A549 (cell line): ENCODE measurements around the gene TCERG1. TPM values are rescaled to one million over a fixed set of nuclear protein-coding genes. Genes with fewer than 3 reads are reported as not detected.

ENCODE experiments used
- ATAC-seq, 2 experiments: fragments of 200-7000 bp in 1 of 2; fragments of >200 bp in 1 of 2; cut with Nextera tagmentation in 1 of 2; cut with Tn5 transposase in 1 of 2; 3 replicates each; pipeline versions ENCODE4 v1.8.0 to v1.9.1; 2018 to 2020; ENCODE audit warnings: mild to moderate bottlenecking in 1 of 2, moderate library complexity in 1 of 2
- CTCF ChIA-PET: fragments of 300-600 bp; sonication (Branson Sonifier 250); formaldehyde crosslinking; extraction: SDS; loops from one replicate; lab custom pipeline; 2021; ENCODE audit warnings: antibody characterized with exemption, inconsistent platforms; lab: Yijun Ruan, JAX
- POLR2A ChIA-PET: fragments of 350-600 bp; formaldehyde crosslinking; extraction: SDS; loops from one replicate; lab custom pipeline; 2021; ENCODE audit warnings: antibody characterized with exemption, inconsistent platforms; lab: Yijun Ruan, JAX
- DNase-seq, 2 experiments: peaks; one replicate each; pipeline versions ENCODE4 v3.0.0 to v3.0.0-alpha.2; 2011 to 2016; ENCODE audit warnings: low read depth in 1 of 2, low spot score in 1 of 2
- FAIRE-seq: peaks from 2 replicates; lab custom pipeline; 2011; peaks lifted over from hg19 to GRCh38; lab: Jason Lieb, UNC
- H3K27ac ChIP-seq, 2 experiments: fragments of >200 bp; sonication (Bioruptor Twin); formaldehyde crosslinking; 3 replicates each; pipeline ENCODE4 v1.5.1; 2016 to 2017
- H3K4me1 ChIP-seq: fragments of >200 bp; sonication (Bioruptor Twin); formaldehyde crosslinking; 3 replicates; pipeline ENCODE4 v1.6.1; 2016
- H3K4me2 ChIP-seq: fragments of >200 bp; sonication (Bioruptor Twin); formaldehyde crosslinking; 3 replicates; pipeline ENCODE4 v1.6.1; 2016
- H3K4me3 ChIP-seq: fragments of >200 bp; sonication (Bioruptor Twin); formaldehyde crosslinking; 3 replicates; pipeline ENCODE4 v1.5.1; 2016
- H3K9me3 ChIP-seq: fragments of >200 bp; sonication (Bioruptor Twin); formaldehyde crosslinking; 3 replicates; pipeline ENCODE4 v1.6.1; 2016
- BHLHE40 ChIP-seq: IDR thresholded peaks from 2 replicates; pipeline ENCODE4 v1.6.1; 2012; ENCODE audit warnings: low read depth, low read length, inconsistent platforms
- CBX8 ChIP-seq: fragments of 200-600 bp; sonication (generic); IDR thresholded peaks from 2 replicates; pipeline ENCODE4 v1.6.1; 2016
- ESRRA ChIP-seq: fragments of 150-350 bp; IDR thresholded peaks from 2 replicates; pipeline ENCODE4 v1.6.1; 2014; ENCODE audit warnings: mild to moderate bottlenecking, low read length, borderline replicate concordance
- FOSL2 ChIP-seq, 2 experiments: fragments of 450-650 bp in 1 of 2; fragments of >200 bp in 1 of 2; sonication (Bioruptor Twin) in 1 of 2; formaldehyde crosslinking; IDR thresholded peaks; 2 replicates each; pipeline versions ENCODE4 v1.5.0 to v1.6.1; 2016 to 2020; ENCODE audit warnings: mild to moderate bottlenecking in 1 of 2, moderate library complexity in 1 of 2
- HEYL ChIP-seq: fragments of 250-450 bp; sonication (Bioruptor Pico); IDR thresholded peaks from 2 replicates; pipeline ENCODE4 v1.8.0; 2021; ENCODE audit warnings: mild to moderate bottlenecking, moderate library complexity
- JUN ChIP-seq, 2 experiments: fragments of >200 bp; sonication (Bioruptor Twin); formaldehyde crosslinking; IDR thresholded peaks; 2 replicates in 1 of 2; 3 replicates in 1 of 2; pipeline ENCODE4 v1.6.1; 2016 to 2017
- KDM1A ChIP-seq: fragments of 200-600 bp; sonication (generic); IDR thresholded peaks from 2 replicates; pipeline ENCODE4 v1.6.1; 2016; ENCODE audit warnings: low read depth, mild to moderate bottlenecking
- MAFK ChIP-seq: fragments of 450-650 bp; IDR thresholded peaks from 2 replicates; pipeline ENCODE4 v1.6.1; 2014; ENCODE audit not compliant: partially characterized antibody
- NFE2L2 ChIP-seq: fragments of 150-350 bp; conservative IDR thresholded peaks from 2 replicates; pipeline ENCODE4 v1.6.1; 2014; ENCODE audit warnings: low read length
- NPAS2 ChIP-seq: fragments of 250-450 bp; sonication (Bioruptor Pico); IDR thresholded peaks from 2 replicates; pipeline ENCODE4 v1.8.0; 2022; ENCODE audit warnings: mild to moderate bottlenecking, moderate library complexity, borderline replicate concordance
- NR3C1 ChIP-seq: fragments of >200 bp; sonication (Bioruptor Twin); formaldehyde crosslinking; IDR thresholded peaks from 3 replicates; pipeline ENCODE4 v1.6.1; 2017
- PBX3 ChIP-seq: IDR thresholded peaks from 2 replicates; pipeline ENCODE4 v1.6.1; 2012
- POLR2AphosphoS2 ChIP-seq: conservative IDR thresholded peaks from 2 replicates; pipeline ENCODE4 v1.6.1; 2012; ENCODE audit warnings: low read length, improper control_type of control experiment, inconsistent platforms
- RAD21 ChIP-seq, 2 experiments: fragments of >200 bp in 1 of 2; sonication (Bioruptor Twin) in 1 of 2; formaldehyde crosslinking in 1 of 2; IDR thresholded peaks in 1 of 2; conservative IDR thresholded peaks in 1 of 2; 2 replicates in 1 of 2; 3 replicates in 1 of 2; pipeline ENCODE4 v1.6.1; 2012 to 2018; ENCODE audit warnings: inconsistent platforms in 1 of 2
- RNF2 ChIP-seq: fragments of 200-600 bp; sonication (generic); IDR thresholded peaks from 2 replicates; pipeline ENCODE4 v1.6.1; 2016; ENCODE audit warnings: low read depth, mild to moderate bottlenecking, antibody characterized with exemption, moderate library complexity, borderline replicate concordance
- SREBF2 ChIP-seq: fragments of 450-650 bp; IDR thresholded peaks from 2 replicates; pipeline ENCODE4 v1.6.1; 2014; ENCODE audit warnings: mild to moderate bottlenecking, moderate library complexity
- ZC3H11A ChIP-seq: fragments of 450-650 bp; IDR thresholded peaks from 2 replicates; pipeline ENCODE4 v1.6.1; 2014; ENCODE audit warnings: antibody characterized with exemption, mild to moderate bottlenecking
- ZNF302 ChIP-seq: fragments of 250-450 bp; sonication (Bioruptor Pico); IDR thresholded peaks from 2 replicates; pipeline ENCODE4 v1.9.0; 2021; ENCODE audit warnings: inconsistent platforms, mild to moderate bottlenecking, moderate library complexity
- ZSCAN20 ChIP-seq: fragments of 250-450 bp; sonication (Bioruptor Pico); IDR thresholded peaks from 2 replicates; pipeline ENCODE4 v1.8.0; 2022; ENCODE audit warnings: mild to moderate bottlenecking, moderate library complexity
- WGBS: methylation state at CpG from one replicate; pipeline ENCODE4 v1.1.6; 2017; ENCODE audit errors: missing lambda C conversion rate; 5-methylcytosine and 5-hydroxymethylcytosine counted together
- polyA plus RNA-seq, 4 experiments: library from polyadenylated mRNA; depleted of rRNA in 3 of 4; stranded (reverse); fragments of >200 nt; fragmentation: RNase III in 1 of 4; extraction: RNeasy Plus Mini Kit Qiagen cat#74134 plus additional on column Dnase treatment in 1 of 4; gene quantifications; 2 replicates in 3 of 4; 3 replicates in 1 of 4; pipeline ENCODE4 v1.2.3, GENCODE V29; 2011 to 2017
- TF ChIP-seq, protein P1 (sequence below): IDR thresholded peaks from 2 replicates; pipeline ENCODE4 v1.6.1; 2012
- TF ChIP-seq, protein P2 (sequence below): fragments of >200 bp; sonication (Bioruptor Twin); formaldehyde crosslinking; IDR thresholded peaks from 2 replicates; pipeline ENCODE4 v1.6.1; 2016
- TF ChIP-seq, protein P3 (sequence below): fragments of 150-350 bp; IDR thresholded peaks from 2 replicates; pipeline ENCODE4 v1.6.1; 2014; ENCODE audit warnings: low read depth, mild to moderate bottlenecking, low read length
- TF ChIP-seq, protein P4 (sequence below): fragments of 200-600 bp; sonication (generic); IDR thresholded peaks from 2 replicates; pipeline ENCODE4 v1.6.1; 2016; ENCODE audit warnings: antibody characterized with exemption, mild to moderate bottlenecking, moderate library complexity

Gene TCERG1
- polyA plus RNA-seq, 2 of the 4 experiments (the other 2 are of a cell fraction): 49.1 to 73.8 TPM

DNA sequence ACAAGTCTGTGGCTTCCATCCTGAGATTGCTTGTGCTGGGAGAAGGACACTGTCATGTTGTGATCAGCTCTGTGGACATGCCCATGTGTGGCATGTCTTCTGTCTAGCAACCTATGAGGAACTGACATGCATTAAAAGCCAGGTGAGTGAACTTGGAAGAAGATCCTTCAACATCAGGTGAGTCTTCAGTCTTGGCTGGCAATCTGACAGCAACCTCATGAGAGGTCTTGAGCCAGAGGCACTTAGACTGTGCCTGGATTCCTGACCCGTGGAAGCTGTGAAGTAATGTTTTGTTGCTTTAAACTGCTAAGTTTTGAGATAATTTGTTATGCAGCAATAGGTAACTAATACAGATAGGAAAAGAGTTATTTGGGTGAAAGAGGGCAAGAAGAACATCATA is 6.8 kb upstream of the TCERG1 start:
- Histone ChIP-seq H3K9me3 (no peaks in the 10 kb centered on the region), H3K27ac (no peak overlapping the region), H3K4me2 (no peak overlapping the region), H3K4me1 (0 out of 3 replicates have a peak, but pooled peaks cover 7% of the 10 kb centered on the region), H3K4me3 (no peak overlapping the region)
- CTCF ChIA-PET: interaction anchor here (1.5 kb wide), 1 partner anchor 12 kb away, joined by 3 read pairs; no protein-coding TSS in a partner anchor
- DNase-seq: no peak
- POLR2A ChIA-PET: no interaction called here
- no peak for FAIRE-seq
- no peak for TF ChIP-seq BHLHE40
- TF ChIP-seq ZC3H11A: no peak
- TF ChIP-seq, protein P1, sequence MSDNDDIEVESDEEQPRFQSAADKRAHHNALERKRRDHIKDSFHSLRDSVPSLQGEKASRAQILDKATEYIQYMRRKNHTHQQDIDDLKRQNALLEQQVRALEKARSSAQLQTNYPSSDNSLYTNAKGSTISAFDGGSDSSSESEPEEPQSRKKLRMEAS: no peak
- no peak for TF ChIP-seq CBX8
- TF ChIP-seq ZSCAN20 (CRISPR knock-in tag): no peak
- no peak for TF ChIP-seq JUN (IDR thresholded peaks at IDR 0.05)
- no peak for TF ChIP-seq HEYL (CRISPR knock-in tag)
- WGBS: 15% methylated on average over 1 of the region's 1 CpG
- no peak; a peak in 1 of 6 replicates for ATAC-seq

- H3K27ac ChIP-seq: no peak overlapping the region
- DNase-seq (no peak), FAIRE-seq (no peak), ATAC-seq (peak; percentile 44 to 56; a peak in 4 of 6 replicates)
- H3K4me2 ChIP-seq: no peak overlapping the region; the same call in 2 of the 3 replicates
- H3K9me3 ChIP-seq: no peaks in the 10 kb centered on the region
- ChIA-PET POLR2A (no interaction called here), CTCF (interaction anchor here (0.7 to 1.5 kb wide), 2 partner anchors 13 to 615 kb away, joined by 3 read pairs; no protein-coding TSS in a partner anchor)
- H3K4me3 ChIP-seq: no peak overlapping the region
- TF ChIP-seq NFE2L2: no peak
- TF ChIP-seq ZC3H11A: no peak
- TF ChIP-seq KDM1A: no peak
- TF ChIP-seq NR3C1: no peak
- no peak for TF ChIP-seq RNF2
- TF ChIP-seq ZNF302 (CRISPR knock-in tag): no peak
- TF ChIP-seq FOSL2 (IDR thresholded peaks at IDR 0.05): no peak
- TF ChIP-seq FOSL2 (CRISPR knock-in tag; IDR thresholded peaks at IDR 0.05): no peak
- TF ChIP-seq, protein P2, sequence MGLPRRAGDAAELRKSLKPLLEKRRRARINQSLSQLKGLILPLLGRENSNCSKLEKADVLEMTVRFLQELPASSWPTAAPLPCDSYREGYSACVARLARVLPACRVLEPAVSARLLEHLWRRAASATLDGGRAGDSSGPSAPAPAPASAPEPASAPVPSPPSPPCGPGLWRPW: no peak
- TF ChIP-seq PBX3: no peak
- TF ChIP-seq NPAS2 (CRISPR knock-in tag): no peak
- TF ChIP-seq POLR2AphosphoS2: no peak
- no peak for TF ChIP-seq SREBF2
- TF ChIP-seq MAFK: no peak
- TF ChIP-seq, protein P3, sequence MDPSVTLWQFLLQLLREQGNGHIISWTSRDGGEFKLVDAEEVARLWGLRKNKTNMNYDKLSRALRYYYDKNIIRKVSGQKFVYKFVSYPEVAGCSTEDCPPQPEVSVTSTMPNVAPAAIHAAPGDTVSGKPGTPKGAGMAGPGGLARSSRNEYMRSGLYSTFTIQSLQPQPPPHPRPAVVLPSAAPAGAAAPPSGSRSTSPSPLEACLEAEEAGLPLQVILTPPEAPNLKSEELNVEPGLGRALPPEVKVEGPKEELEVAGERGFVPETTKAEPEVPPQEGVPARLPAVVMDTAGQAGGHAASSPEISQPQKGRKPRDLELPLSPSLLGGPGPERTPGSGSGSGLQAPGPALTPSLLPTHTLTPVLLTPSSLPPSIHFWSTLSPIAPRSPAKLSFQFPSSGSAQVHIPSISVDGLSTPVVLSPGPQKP: no peak
- no peak for TF ChIP-seq ESRRA
- TF ChIP-seq, protein P4, sequence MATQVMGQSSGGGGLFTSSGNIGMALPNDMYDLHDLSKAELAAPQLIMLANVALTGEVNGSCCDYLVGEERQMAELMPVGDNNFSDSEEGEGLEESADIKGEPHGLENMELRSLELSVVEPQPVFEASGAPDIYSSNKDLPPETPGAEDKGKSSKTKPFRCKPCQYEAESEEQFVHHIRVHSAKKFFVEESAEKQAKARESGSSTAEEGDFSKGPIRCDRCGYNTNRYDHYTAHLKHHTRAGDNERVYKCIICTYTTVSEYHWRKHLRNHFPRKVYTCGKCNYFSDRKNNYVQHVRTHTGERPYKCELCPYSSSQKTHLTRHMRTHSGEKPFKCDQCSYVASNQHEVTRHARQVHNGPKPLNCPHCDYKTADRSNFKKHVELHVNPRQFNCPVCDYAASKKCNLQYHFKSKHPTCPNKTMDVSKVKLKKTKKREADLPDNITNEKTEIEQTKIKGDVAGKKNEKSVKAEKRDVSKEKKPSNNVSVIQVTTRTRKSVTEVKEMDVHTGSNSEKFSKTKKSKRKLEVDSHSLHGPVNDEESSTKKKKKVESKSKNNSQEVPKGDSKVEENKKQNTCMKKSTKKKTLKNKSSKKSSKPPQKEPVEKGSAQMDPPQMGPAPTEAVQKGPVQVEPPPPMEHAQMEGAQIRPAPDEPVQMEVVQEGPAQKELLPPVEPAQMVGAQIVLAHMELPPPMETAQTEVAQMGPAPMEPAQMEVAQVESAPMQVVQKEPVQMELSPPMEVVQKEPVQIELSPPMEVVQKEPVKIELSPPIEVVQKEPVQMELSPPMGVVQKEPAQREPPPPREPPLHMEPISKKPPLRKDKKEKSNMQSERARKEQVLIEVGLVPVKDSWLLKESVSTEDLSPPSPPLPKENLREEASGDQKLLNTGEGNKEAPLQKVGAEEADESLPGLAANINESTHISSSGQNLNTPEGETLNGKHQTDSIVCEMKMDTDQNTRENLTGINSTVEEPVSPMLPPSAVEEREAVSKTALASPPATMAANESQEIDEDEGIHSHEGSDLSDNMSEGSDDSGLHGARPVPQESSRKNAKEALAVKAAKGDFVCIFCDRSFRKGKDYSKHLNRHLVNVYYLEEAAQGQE: no peak
- TF ChIP-seq RAD21 (conservative IDR thresholded peaks at IDR 0.05 in 1 of 2, IDR thresholded peaks at IDR 0.05 in 1 of 2): no peak
- 74% methylated on average over 5 of the region's 5 CpGs for WGBS
- 0 out of 3 replicates have a peak, but pooled peaks cover 7% of the 10 kb centered on the region for H3K4me1 ChIP-seq
Measured at GRCh38 chr5:146440870-146441495, 6.2 kb upstream of the TCERG1 start.
